Prostate gland (tissue), 2 donors: ENCODE data around the gene RAI2. TPM values are rescaled to one million over a fixed set of nuclear protein-coding genes. Genes with fewer than 3 reads are reported as not detected.
"Not testable (repeated sequence)": the region's sequence is repeated elsewhere in the genome, so short reads cannot be mapped to it uniquely, and the experiment has no call there.

Experiments used
- DNase-seq: peaks from one replicate; pipeline ENCODE4 v3.0.0-alpha.2; 2019; ENCODE audit warnings: low spot score
- H3K27ac ChIP-seq, 2 donors: fragments of 200-600 bp; sonication (generic); 2 replicates each; pipeline ENCODE4 v1.5.1; 2017 to 2019
- H3K27me3 ChIP-seq: fragments of 200-600 bp; sonication (generic); replicated peaks from 2 replicates; pipeline ENCODE4 v1.5.1; 2019; ENCODE audit not compliant: insufficient read depth
- H3K36me3 ChIP-seq, 2 donors: fragments of 200-600 bp; sonication (generic); 1 replicate in 1 of 2; 2 replicates in 1 of 2; pipeline versions ENCODE4 v1.5.1 to v1.8.1; 2017 to 2019
- H3K4me1 ChIP-seq: fragments of 200-600 bp; sonication (generic); replicated peaks from 2 replicates; pipeline ENCODE4 v1.5.1; 2019
- H3K4me3 ChIP-seq, 2 donors: fragments of 200-600 bp; sonication (generic); 2 replicates each; pipeline ENCODE4 v1.5.1; 2017 to 2019
- H3K9me3 ChIP-seq: fragments of 200-600 bp; sonication (generic); 2 replicates; pipeline ENCODE4 v1.5.1; 2017
- CTCF ChIP-seq, 4 experiments: fragments of 200-600 bp in 2 of 4; fragments of 450-650 bp in 2 of 4; sonication (generic) in 2 of 4; IDR thresholded peaks; 1 replicate in 3 of 4; 2 replicates in 1 of 4; pipeline ENCODE4 v1.5.1; 2016 to 2019; ENCODE audit warnings: antibody characterized with exemption in 4 of 4, mild to moderate bottlenecking in 2 of 4, moderate library complexity in 2 of 4
- POLR2A ChIP-seq: fragments of 450-650 bp; IDR thresholded peaks from one replicate; pipeline ENCODE4 v1.6.1; 2016; ENCODE audit warnings: antibody characterized with exemption, mild to moderate bottlenecking
- POLR2AphosphoS5 ChIP-seq: sonication (generic); formaldehyde crosslinking; IDR thresholded peaks from one replicate; pipeline ENCODE4 v1.6.1; 2017; ENCODE audit warnings: antibody characterized with exemption
- WGBS: methylation state at CpG from one replicate; pipeline ENCODE4 v1.1.5; 2018; 5-methylcytosine and 5-hydroxymethylcytosine counted together
- intact Hi-C: fragments of 100-400 bp; cut with DNase I; formaldehyde crosslinking; loops from one replicate; pipeline ENCODE4 v1.14.2; 2022
- total RNA-seq, 2 donors: library from RNA; depleted of rRNA; stranded (reverse); fragments of >200 nt; gene quantifications; one replicate each; pipeline ENCODE4 v1.1.0, GENCODE V29; 2016

Gene RAI2
- total RNA-seq, 2 donors from 2014 or later = 11.5 to 19.1 TPM

- Histone ChIP-seq H3K36me3 (no peaks in the 10 kb centered on the region), H3K27me3 (no peaks in the 10 kb centered on the region), H3K9me3 (no peaks in the 10 kb centered on the region), H3K4me3 (no peak overlapping the region), H3K27ac (no peak overlapping the region), H3K4me1 (no peaks in the 10 kb centered on the region)
- intact Hi-C loops = no loop called here
- no peak for DNase-seq
- TF ChIP-seq POLR2AphosphoS5 (no peak), POLR2A (no peak), CTCF (IDR thresholded peaks at IDR 0.05) (no peak)
- 78% methylated on average over 8 of the region's 8 CpGs for WGBS
Measured at GRCh38 chrX:17788956-17789562, 72.0 kb downstream of the RAI2 start.

GRCh38 chrX:17788439-17788838 is 72.7 kb downstream of the RAI2 start:
- no peak overlapping the region for H3K27ac ChIP-seq
- WGBS = 0% methylated on average over 1 of the region's 4 CpGs
- no peaks in the 10 kb centered on the region for H3K9me3 ChIP-seq
- intact Hi-C loops = no loop called here
- H3K4me3 ChIP-seq = no peak overlapping the region
- TF ChIP-seq POLR2A (no peak), CTCF (IDR thresholded peaks at IDR 0.05) (peak; percentile 37 to 64 (median 56)), POLR2AphosphoS5 (no peak)
- H3K4me1 ChIP-seq = no peaks in the 10 kb centered on the region
- no peaks in the 10 kb centered on the region for H3K27me3 ChIP-seq
- no peak for DNase-seq
- H3K36me3 ChIP-seq = no peaks in the 10 kb centered on the region

- Histone ChIP-seq H3K36me3 (no peaks in the 10 kb centered on the region), H3K27me3 (no peaks in the 10 kb centered on the region), H3K4me1 (no peaks in the 10 kb centered on the region), H3K27ac (no peak overlapping the region), H3K4me3 (no peak overlapping the region), H3K9me3 (no peaks in the 10 kb centered on the region)
- intact Hi-C loops = no loop called here
- no peak for TF ChIP-seq POLR2AphosphoS5
- TF ChIP-seq CTCF (IDR thresholded peaks at IDR 0.05) = no peak
- TF ChIP-seq POLR2A = no peak
- no peak for DNase-seq
- 98% methylated on average over 9 of the region's 11 CpGs for WGBS
Measured at GRCh38 chrX:17787557-17787956, 73.5 kb downstream of the RAI2 start.

- intact Hi-C loops, H3K36me3 ChIP-seq, H3K27me3 ChIP-seq, H3K4me1 ChIP-seq, DNase-seq, H3K9me3 ChIP-seq, H3K27ac ChIP-seq, H3K4me3 ChIP-seq: not testable (repeated sequence)
- 88% methylated on average over 11 of the region's 31 CpGs for WGBS
Measured at GRCh38 chrX:17786554-17787347, 74.3 kb downstream of the RAI2 start.

GRCh38 chrX:17779434-17779833 is 81.7 kb downstream of the RAI2 start:
- intact Hi-C loops = no loop called here
- Histone ChIP-seq H3K27me3 (no peaks in the 10 kb centered on the region), H3K4me3 (no peak overlapping the region), H3K9me3 (no peaks in the 10 kb centered on the region), H3K36me3 (no peaks in the 10 kb centered on the region), H3K27ac (no peak overlapping the region), H3K4me1 (no peaks in the 10 kb centered on the region)
- 81% methylated on average over 4 of the region's 4 CpGs for WGBS
- TF ChIP-seq CTCF (IDR thresholded peaks at IDR 0.05) (no peak), POLR2AphosphoS5 (no peak), POLR2A (no peak)
- no peak for DNase-seq
